ENCODE data around the gene SLC26A11. TPM values are rescaled to one million over a fixed set of nuclear protein-coding genes. Genes with fewer than 3 reads are reported as not detected.
"Not testable (repeated sequence)": the region's sequence is repeated elsewhere in the genome, so short reads cannot be mapped to it uniquely, and the experiment has no call there.

SLC26A11 gene
- total and polyA plus RNA-seq, 8 donors: 2.3 to 93.3 (median 7.9) TPM

DNA sequence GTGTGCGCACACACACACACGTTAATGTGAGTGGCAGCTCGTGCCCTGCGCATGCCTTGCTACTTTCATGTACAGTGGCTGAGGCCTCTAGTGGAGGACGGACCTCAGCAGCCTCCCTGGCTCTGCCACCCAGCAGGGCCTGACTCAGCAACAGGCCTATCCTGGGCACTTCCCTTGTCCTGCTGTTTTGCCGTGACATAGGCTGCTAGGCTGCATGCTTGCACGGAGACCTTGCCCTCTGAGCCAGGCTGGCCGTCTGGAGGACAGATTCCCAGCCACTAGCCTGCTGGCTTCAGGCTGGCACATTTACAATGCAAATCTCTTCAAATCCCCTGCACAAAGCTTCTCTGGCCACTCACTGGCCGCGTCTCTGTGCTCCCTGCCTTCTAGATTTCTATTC is 49.9 kb downstream of the SLC26A11 start:
- TF ChIP-seq POLR2A (IDR thresholded peaks at IDR 0.05): no peak
- TF ChIP-seq EP300 (IDR thresholded peaks at IDR 0.05): no peak
- TF ChIP-seq POLR2AphosphoS5 (IDR thresholded peaks at IDR 0.05): no peak
- no peaks in the 10 kb centered on the region for H3K27me3 ChIP-seq
- WGBS, 5 donors: 79 to 92% (median 87%) methylated on average over 10 of the region's 10 CpGs
- peaks cover 30 to 87% (median 65%) of the 10 kb centered on the region in 4 donors for H3K36me3 ChIP-seq
- H3K4me1 ChIP-seq: peaks cover 0 to 32% (median 11%) of the 10 kb centered on the region in 4 donors
- no peak overlapping the region for H3K27ac ChIP-seq
- no peak overlapping the region for H3K4me3 ChIP-seq
- DNase-seq: no peak
- intact Hi-C loops (cut with DNase I; ENCODE audit: low total_unique reads): no loop called here
- no peaks in the 10 kb centered on the region for H3K9me3 ChIP-seq

DNA sequence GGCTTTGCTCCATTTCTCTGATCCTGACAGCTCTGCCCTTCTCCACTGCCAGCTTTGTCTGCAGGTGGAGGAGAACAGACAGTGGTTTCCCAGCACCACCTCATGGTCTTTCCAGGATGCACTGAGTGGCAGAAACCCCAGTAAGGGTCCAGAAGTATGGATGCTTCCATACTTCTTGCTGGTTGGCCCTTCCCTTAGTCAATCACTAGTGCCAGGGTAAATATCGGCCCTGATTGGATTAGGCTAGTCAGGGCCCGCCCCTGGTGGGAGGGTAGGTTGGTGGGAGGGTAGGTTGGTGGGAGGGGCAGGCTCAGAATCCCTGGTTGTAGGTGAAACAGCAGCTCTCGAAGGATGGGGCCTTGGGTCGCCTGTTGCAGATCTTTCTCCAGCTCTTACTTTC is 50.6 kb downstream of the SLC26A11 start:
- intact Hi-C loops (cut with DNase I; ENCODE audit: low total_unique reads): no loop called here
- DNase-seq: peak in 1 of 2 donors; percentile 29
- Histone ChIP-seq H3K9me3 (no peaks in the 10 kb centered on the region), H3K36me3 (peaks cover 30 to 87% (median 65%) of the 10 kb centered on the region in 4 donors), H3K27me3 (no peaks in the 10 kb centered on the region), H3K4me1 (peaks cover 0 to 27% (median 5%) of the 10 kb centered on the region in 4 donors), H3K4me3 (no peak overlapping the region), H3K27ac (no peak overlapping the region)
- 76 to 86% (median 79%) methylated on average over 4 of the region's 4 CpGs for WGBS, 5 donors
- TF ChIP-seq, protein P1, sequence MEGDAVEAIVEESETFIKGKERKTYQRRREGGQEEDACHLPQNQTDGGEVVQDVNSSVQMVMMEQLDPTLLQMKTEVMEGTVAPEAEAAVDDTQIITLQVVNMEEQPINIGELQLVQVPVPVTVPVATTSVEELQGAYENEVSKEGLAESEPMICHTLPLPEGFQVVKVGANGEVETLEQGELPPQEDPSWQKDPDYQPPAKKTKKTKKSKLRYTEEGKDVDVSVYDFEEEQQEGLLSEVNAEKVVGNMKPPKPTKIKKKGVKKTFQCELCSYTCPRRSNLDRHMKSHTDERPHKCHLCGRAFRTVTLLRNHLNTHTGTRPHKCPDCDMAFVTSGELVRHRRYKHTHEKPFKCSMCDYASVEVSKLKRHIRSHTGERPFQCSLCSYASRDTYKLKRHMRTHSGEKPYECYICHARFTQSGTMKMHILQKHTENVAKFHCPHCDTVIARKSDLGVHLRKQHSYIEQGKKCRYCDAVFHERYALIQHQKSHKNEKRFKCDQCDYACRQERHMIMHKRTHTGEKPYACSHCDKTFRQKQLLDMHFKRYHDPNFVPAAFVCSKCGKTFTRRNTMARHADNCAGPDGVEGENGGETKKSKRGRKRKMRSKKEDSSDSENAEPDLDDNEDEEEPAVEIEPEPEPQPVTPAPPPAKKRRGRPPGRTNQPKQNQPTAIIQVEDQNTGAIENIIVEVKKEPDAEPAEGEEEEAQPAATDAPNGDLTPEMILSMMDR (IDR thresholded peaks at IDR 0.05): no peak
- TF ChIP-seq EP300 (IDR thresholded peaks at IDR 0.05) (no peak), POLR2AphosphoS5 (IDR thresholded peaks at IDR 0.05) (no peak), POLR2A (IDR thresholded peaks at IDR 0.05) (no peak)

DNA sequence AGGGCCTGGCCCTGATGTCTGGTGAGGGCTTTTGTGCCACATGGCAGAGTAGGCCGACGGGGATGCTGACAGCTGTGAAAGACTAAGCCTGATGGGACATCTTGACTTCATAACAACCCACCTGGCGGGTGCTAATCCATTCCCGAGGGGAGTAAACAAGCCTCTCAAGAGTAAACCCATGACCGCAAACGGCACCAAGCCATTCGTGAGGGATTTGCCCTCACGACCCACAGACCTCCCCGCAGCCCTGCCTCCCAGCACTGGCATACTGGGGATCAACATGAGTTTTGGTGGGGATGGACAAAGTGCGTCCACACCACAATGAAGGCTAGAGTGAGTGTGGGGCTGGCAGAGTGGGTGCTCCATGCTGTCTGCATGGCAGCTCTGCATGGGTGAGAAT is 52.1 kb downstream of the SLC26A11 start:
- peaks cover 0 to 16% (median 4%) of the 10 kb centered on the region in 4 donors for H3K4me1 ChIP-seq
- H3K4me3 ChIP-seq: no peak overlapping the region
- 80 to 87% (median 85%) methylated on average over 9 to 10 of the region's 10 CpGs for WGBS, 5 donors
- H3K9me3 ChIP-seq: no peaks in the 10 kb centered on the region
- H3K27ac ChIP-seq: no peak overlapping the region
- H3K36me3 ChIP-seq: peaks cover 30 to 88% (median 62%) of the 10 kb centered on the region in 4 donors
- intact Hi-C loops (cut with DNase I; ENCODE audit: low total_unique reads): no loop called here
- no peaks in the 10 kb centered on the region for H3K27me3 ChIP-seq
- DNase-seq: no peak
- TF ChIP-seq POLR2AphosphoS5 (IDR thresholded peaks at IDR 0.05): no peak
- TF ChIP-seq, protein P1 (IDR thresholded peaks at IDR 0.05): no peak
- no peak for TF ChIP-seq EP300 (IDR thresholded peaks at IDR 0.05)
- no peak for TF ChIP-seq POLR2A (IDR thresholded peaks at IDR 0.05)

DNA sequence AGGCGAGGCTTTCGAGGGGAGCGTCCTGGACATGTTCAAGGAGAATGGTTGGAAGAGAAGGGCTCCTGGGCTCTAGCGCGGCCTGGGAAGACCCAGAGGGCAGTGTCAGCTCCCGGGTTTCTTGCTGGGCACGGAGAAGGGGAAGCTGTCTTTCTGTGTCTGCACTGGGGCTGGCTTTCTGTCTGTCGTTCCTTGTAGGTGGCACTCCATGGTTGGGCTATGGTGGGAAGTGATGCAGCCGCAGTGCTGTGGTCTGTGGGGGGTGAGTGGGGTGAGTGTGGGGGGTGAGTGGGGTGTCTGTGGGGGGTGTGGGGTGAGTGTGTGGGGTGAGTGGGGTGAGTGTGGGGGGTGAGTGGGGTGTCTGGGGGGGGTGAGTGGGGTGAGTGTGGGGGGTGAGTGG is 54.1 kb downstream of the SLC26A11 start:
- Histone ChIP-seq H3K4me3 (no peak overlapping the region), H3K27ac (no peak overlapping the region), H3K4me1 (peaks cover 3 to 31% (median 23%) of the 10 kb centered on the region in 4 donors), H3K36me3 (peaks cover 22 to 88% (median 62%) of the 10 kb centered on the region in 4 donors), H3K27me3 (no peaks in the 10 kb centered on the region), H3K9me3 (no peaks in the 10 kb centered on the region)
- no peak for DNase-seq
- intact Hi-C loops (cut with DNase I; ENCODE audit: low total_unique reads): no loop called here
- TF ChIP-seq POLR2AphosphoS5 (IDR thresholded peaks at IDR 0.05) (no peak), POLR2A (IDR thresholded peaks at IDR 0.05) (no peak), EP300 (IDR thresholded peaks at IDR 0.05) (no peak)
- TF ChIP-seq, protein P1 (IDR thresholded peaks at IDR 0.05): no peak
- 86 to 92% (median 88%) methylated on average over 7 to 9 of the region's 9 CpGs for WGBS, 5 donors

DNA sequence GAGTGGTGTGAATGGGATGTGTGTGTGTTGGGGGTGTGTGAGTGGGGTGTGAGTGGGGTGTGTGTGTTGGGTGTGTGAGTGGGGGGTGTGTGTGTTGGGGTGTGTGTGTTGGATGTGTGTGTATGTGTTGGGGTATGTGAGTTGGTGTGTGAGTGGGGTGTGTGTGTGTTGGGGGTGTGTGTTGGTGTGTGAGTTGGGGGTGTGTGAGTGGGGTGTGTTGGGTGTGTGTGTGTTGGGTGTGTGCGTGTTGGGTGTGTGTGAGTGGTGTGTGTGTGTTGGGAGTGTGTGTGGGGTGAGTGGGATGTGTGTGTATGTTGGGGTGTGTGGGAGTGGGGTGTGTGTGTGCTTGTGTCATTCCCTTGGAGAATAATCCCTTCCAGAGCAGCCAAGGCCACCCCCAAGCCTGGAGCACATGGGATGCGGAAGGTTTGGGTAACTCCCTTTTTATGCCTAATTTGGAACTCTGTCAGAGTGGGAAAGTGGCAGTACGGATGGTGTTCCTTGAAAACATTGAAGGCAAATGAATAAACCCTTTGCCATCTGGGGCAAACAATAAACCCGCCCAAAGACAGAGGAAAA is 54.7 kb downstream of the SLC26A11 start:
- no peak for TF ChIP-seq EP300 (IDR thresholded peaks at IDR 0.05)
- no peak for TF ChIP-seq POLR2AphosphoS5 (IDR thresholded peaks at IDR 0.05)
- TF ChIP-seq POLR2A (IDR thresholded peaks at IDR 0.05): no peak
- TF ChIP-seq, protein P1 (IDR thresholded peaks at IDR 0.05): no peak
- H3K36me3 ChIP-seq: peaks cover 16 to 88% (median 61%) of the 10 kb centered on the region in 4 donors
- no peak overlapping the region for H3K27ac ChIP-seq
- no peaks in the 10 kb centered on the region for H3K27me3 ChIP-seq
- peaks cover 3 to 33% (median 26%) of the 10 kb centered on the region in 4 donors for H3K4me1 ChIP-seq
- no peaks in the 10 kb centered on the region for H3K9me3 ChIP-seq
- H3K4me3 ChIP-seq: no peak overlapping the region
- DNase-seq: no peak
- 89 to 97% (median 95%) methylated on average over 4 of the region's 4 CpGs for WGBS, 5 donors
- intact Hi-C loops (cut with DNase I; ENCODE audit: low total_unique reads): no loop called here

DNA sequence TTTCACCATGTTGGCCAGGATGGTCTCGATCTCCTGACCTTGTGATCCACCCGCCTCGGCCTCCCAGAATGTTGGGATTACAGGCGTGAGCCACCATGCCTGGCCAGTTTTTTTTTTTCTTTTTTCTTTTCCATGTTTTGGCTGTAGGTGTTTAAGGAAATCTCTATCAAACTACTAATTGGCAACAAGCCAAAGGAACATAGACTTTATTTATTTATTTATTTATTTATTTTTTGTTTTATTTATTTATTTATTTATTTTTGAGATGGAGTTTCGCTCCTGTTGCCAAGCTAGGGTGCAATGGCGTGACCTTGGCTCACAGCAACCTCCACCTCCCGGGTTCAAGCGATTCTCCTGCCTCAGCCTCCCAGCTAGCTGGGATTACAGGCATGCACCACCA is 55.6 kb downstream of the SLC26A11 start:
- H3K9me3 ChIP-seq; H3K4me3 ChIP-seq; intact Hi-C loops (cut with DNase I; ENCODE audit: low total_unique reads); DNase-seq; H3K27me3 ChIP-seq; H3K27ac ChIP-seq: not testable (repeated sequence)
- Histone ChIP-seq H3K4me1 (peaks cover 3 to 39% (median 25%) of the 10 kb centered on the region in 4 donors), H3K36me3 (peaks cover 14 to 90% (median 63%) of the 10 kb centered on the region in 4 donors)
- 93 to 99% (median 96%) methylated on average over 8 of the region's 8 CpGs for WGBS, 5 donors

Data from stomach (tissue), 9 donors.